H1 (cell line): ENCODE measurements around the gene CDR2. TPM values are rescaled to one million over a fixed set of nuclear protein-coding genes. Genes with fewer than 3 reads are reported as not detected.

Experiments
- CTCF ChIA-PET: fragments of 300-600 bp; sonication (Branson Sonifier 250); formaldehyde crosslinking; loops from one replicate; lab custom pipeline; 2021; ENCODE audit not compliant: partially characterized antibody; lab: Charles Lee
- POLR2A ChIA-PET: fragments of 300-600 bp; sonication (Branson Sonifier 250); formaldehyde crosslinking; loops from one replicate; lab custom pipeline; 2021; ENCODE audit warnings: inconsistent platforms; ENCODE audit not compliant: partially characterized antibody; lab: Charles Lee
- DNase-seq, 2 experiments: peaks; one replicate each; pipeline versions ENCODE4 v3.0.0 to v3.0.0-alpha.2; 2010 to 2022; ENCODE audit warnings: low spot score in 2 of 2, low read depth in 1 of 2, mixed read lengths in 1 of 2
- FAIRE-seq: peaks from 2 replicates; lab custom pipeline; 2011; peaks lifted over from hg19 to GRCh38; lab: Jason Lieb, UNC
- H2AFZ ChIP-seq: 2 replicates; pipeline ENCODE4 v1.8.1; 2012; ENCODE audit warnings: low read length, inconsistent platforms
- H2AK5ac ChIP-seq: 2 replicates; pipeline ENCODE4 v1.6.1; 2013; ENCODE audit warnings: low read depth, low read length
- H2BK120ac ChIP-seq: replicated peaks from 2 replicates; pipeline ENCODE3; 2013; ENCODE audit warnings: low read depth, low read length, inconsistent platforms
- H2BK12ac ChIP-seq: 2 replicates; pipeline ENCODE4 v1.6.1; 2013; ENCODE audit warnings: low read depth, low read length
- H2BK15ac ChIP-seq: 2 replicates; pipeline ENCODE4 v1.6.1; 2013; ENCODE audit warnings: low read length
- H2BK20ac ChIP-seq: 2 replicates; pipeline ENCODE4 v1.6.1; 2013; ENCODE audit warnings: low read length
- H2BK5ac ChIP-seq: 2 replicates; pipeline ENCODE4 v1.6.1; 2013; ENCODE audit warnings: low read depth, low read length
- H3K14ac ChIP-seq: 2 replicates; pipeline ENCODE4 v1.6.1; 2013; ENCODE audit warnings: inconsistent platforms; ENCODE audit not compliant: insufficient read length
- H3K18ac ChIP-seq: 2 replicates; pipeline ENCODE4 v1.6.1; 2013; ENCODE audit warnings: low read length; ENCODE audit errors: extremely low read depth
- H3K23ac ChIP-seq: 2 replicates; pipeline ENCODE4 v1.6.1; 2013; ENCODE audit warnings: inconsistent platforms; ENCODE audit not compliant: insufficient read length
- H3K23me2 ChIP-seq: 2 replicates; pipeline ENCODE4 v1.6.1; 2013; ENCODE audit warnings: low read depth, low read length
- H3K27ac ChIP-seq: 2 replicates; pipeline ENCODE4 v1.6.1; 2011; ENCODE audit warnings: low read depth, low read length, inconsistent platforms
- H3K27me3 ChIP-seq, 4 experiments: replicated peaks in 1 of 4; 1 replicate in 1 of 4; 2 replicates in 3 of 4; pipeline versions ENCODE4 v1.6.1 to v1.8.1; 2011 to 2013; ENCODE audit warnings: low read length in 3 of 4, mild to moderate bottlenecking in 3 of 4, inconsistent platforms in 2 of 4, mixed read lengths in 2 of 4, moderate library complexity in 1 of 4; ENCODE audit not compliant: control insufficient read depth in 3 of 4, insufficient read depth in 3 of 4; ENCODE audit errors: extremely low read depth in 1 of 4
- H3K36me3 ChIP-seq, 4 experiments: 2 replicates each; pipeline versions ENCODE4 v1.6.1 to v1.8.1; 2011 to 2013; ENCODE audit warnings: mild to moderate bottlenecking in 4 of 4, low read length in 3 of 4, moderate library complexity in 2 of 4, control low read depth in 1 of 4, inconsistent platforms in 1 of 4; ENCODE audit not compliant: insufficient read depth in 4 of 4, control insufficient read depth in 2 of 4
- H3K4ac ChIP-seq: replicated peaks from 2 replicates; pipeline ENCODE3; 2013; ENCODE audit warnings: low read length, low read depth, mixed read lengths, inconsistent platforms; ENCODE audit not compliant: insufficient read length
- H3K4me1 ChIP-seq, 4 experiments: replicated peaks in 1 of 4; 1 replicate in 1 of 4; 2 replicates in 3 of 4; pipeline versions ENCODE4 v1.6.1 to v1.8.1; 2011 to 2013; ENCODE audit warnings: low read length in 3 of 4, inconsistent platforms in 2 of 4, mixed read lengths in 1 of 4; ENCODE audit not compliant: insufficient read depth in 4 of 4, control insufficient read depth in 3 of 4
- H3K4me2 ChIP-seq, 2 experiments: 2 replicates each; pipeline versions ENCODE4 v1.6.1 to v1.8.1; 2011 to 2013; ENCODE audit warnings: low read depth in 2 of 2, low read length in 2 of 2, control low read depth in 1 of 2, inconsistent platforms in 1 of 2, mild to moderate bottlenecking in 1 of 2; ENCODE audit not compliant: insufficient read depth in 1 of 2
- H3K4me3 ChIP-seq, 4 experiments: fragments of 200-600, 300-600 bp in 1 of 4; sonication (generic), shearing (Covaris generic), sonication (Bioruptor Twin) in 1 of 4; 2 replicates each; pipeline versions ENCODE4 v1.5.1 to v1.8.1; 2011 to 2016; ENCODE audit warnings: low read length in 4 of 4, low read depth in 3 of 4, control low read depth in 2 of 4, inconsistent platforms in 2 of 4, mild to moderate bottlenecking in 2 of 4, mixed read lengths in 1 of 4, moderate library complexity in 1 of 4; ENCODE audit not compliant: insufficient read depth in 2 of 4; ENCODE audit errors: extremely low read depth in 1 of 4
- H3K56ac ChIP-seq: replicated peaks from 2 replicates; pipeline ENCODE3; 2013; ENCODE audit warnings: low read depth, mild to moderate bottlenecking, mixed read lengths, low read length, inconsistent platforms; ENCODE audit not compliant: insufficient read length
- H3K79me1 ChIP-seq: 2 replicates; pipeline ENCODE4 v1.6.1; 2013; ENCODE audit warnings: low read depth, low read length, control low read depth
- H3K79me2 ChIP-seq, 2 experiments: 2 replicates each; pipeline versions ENCODE4 v1.6.1 to v1.8.1; 2012 to 2013; ENCODE audit warnings: low read length in 2 of 2, mild to moderate bottlenecking in 2 of 2, inconsistent platforms in 1 of 2; ENCODE audit not compliant: insufficient read depth in 2 of 2, control insufficient read depth in 1 of 2
- H3K9ac ChIP-seq, 4 experiments: replicated peaks in 1 of 4; 1 replicate in 1 of 4; 2 replicates in 3 of 4; pipeline versions ENCODE4 v1.6.1 to v1.8.1; 2011 to 2013; ENCODE audit warnings: low read depth in 3 of 4, low read length in 3 of 4, control low read depth in 2 of 4, mild to moderate bottlenecking in 2 of 4, moderate library complexity in 2 of 4, inconsistent platforms in 1 of 4; ENCODE audit errors: extremely low read depth in 1 of 4
- H3K9me3 ChIP-seq, 2 experiments: 2 replicates each; pipeline versions ENCODE4 v1.6.1 to v1.8.1; 2012 to 2013; ENCODE audit warnings: mild to moderate bottlenecking in 2 of 2, moderate library complexity in 2 of 2, control low read depth in 1 of 2, inconsistent platforms in 1 of 2, low read depth in 1 of 2, low read length in 1 of 2, mixed read lengths in 1 of 2; ENCODE audit not compliant: insufficient read depth in 2 of 2
- H4K20me1 ChIP-seq, 2 experiments: replicated peaks in 1 of 2; 2 replicates each; pipeline versions ENCODE3 to v1.8.1; 2011 to 2013; ENCODE audit warnings: inconsistent platforms in 2 of 2, low read length in 2 of 2, mild to moderate bottlenecking in 1 of 2; ENCODE audit not compliant: insufficient read depth in 2 of 2, control insufficient read depth in 1 of 2
- H4K5ac ChIP-seq: 2 replicates; pipeline ENCODE4 v1.6.1; 2013; ENCODE audit warnings: low read length, low read depth, mixed read lengths, inconsistent platforms; ENCODE audit not compliant: insufficient read length
- H4K8ac ChIP-seq: 2 replicates; pipeline ENCODE4 v1.8.0; 2013; ENCODE audit warnings: mild to moderate bottlenecking, moderate library complexity, low read length, inconsistent platforms; ENCODE audit not compliant: insufficient read depth; ENCODE audit errors: extremely low read depth
- H4K91ac ChIP-seq: replicated peaks from 2 replicates; pipeline ENCODE3; 2013; ENCODE audit warnings: low read length, mixed read lengths, inconsistent platforms; ENCODE audit not compliant: insufficient read length
- ATF3 ChIP-seq: IDR thresholded peaks from 2 replicates; pipeline ENCODE4 v1.6.1; 2011; ENCODE audit warnings: low read depth, mild to moderate bottlenecking, low read length; ENCODE audit not compliant: insufficient read depth
- CBX5 ChIP-seq: fragments of 300-800, 300-1000 bp; sonication (generic); IDR thresholded peaks from 2 replicates; pipeline ENCODE4 v1.7.1; 2016; ENCODE audit warnings: antibody characterized with exemption, low read length, low read depth
- CEBPB ChIP-seq: IDR thresholded peaks from 2 replicates; pipeline ENCODE4 v1.6.1; 2012; ENCODE audit warnings: low read depth, low read length
- GTF2F1 ChIP-seq: IDR thresholded peaks from 2 replicates; pipeline ENCODE4 v1.6.1; 2012; ENCODE audit warnings: low read depth, low read length, improper control_type of control experiment, borderline replicate concordance
- JUN ChIP-seq: IDR thresholded peaks from 2 replicates; pipeline ENCODE4 v1.6.1; 2011; ENCODE audit warnings: low read depth, mild to moderate bottlenecking, improper control_type of control experiment, low read length
- KDM4A ChIP-seq: IDR thresholded peaks from one replicate; pipeline ENCODE4 v1.7.1; 2012; ENCODE audit warnings: low read depth, mild to moderate bottlenecking, moderate library complexity, low read length, inconsistent platforms; ENCODE audit not compliant: severe bottlenecking
- NANOG ChIP-seq: IDR thresholded peaks from 2 replicates; pipeline ENCODE4 v1.6.1; 2011; ENCODE audit warnings: low read length, low read depth, mild to moderate bottlenecking, inconsistent platforms; ENCODE audit not compliant: insufficient read depth, poor library complexity, severe bottlenecking
- RNF2 ChIP-seq: fragments of 200-900, 300-1000 bp; sonication (generic); IDR thresholded peaks from 2 replicates; pipeline ENCODE4 v1.7.1; 2016; ENCODE audit warnings: borderline replicate concordance, low read depth, mild to moderate bottlenecking, antibody characterized with exemption, low read length; ENCODE audit not compliant: poor library complexity, severe bottlenecking; ENCODE audit errors: missing control alignments
- RXRA ChIP-seq: IDR thresholded peaks from 2 replicates; pipeline ENCODE4 v1.6.1; 2011; ENCODE audit warnings: low read depth, mild to moderate bottlenecking, low read length, moderate library complexity; ENCODE audit not compliant: insufficient read depth
- SIN3A ChIP-seq, 2 experiments: IDR thresholded peaks in 1 of 2; conservative IDR thresholded peaks in 1 of 2; 2 replicates each; pipeline ENCODE4 v1.6.1; 2011 to 2012; ENCODE audit warnings: low read length in 2 of 2, improper control_type of control experiment in 1 of 2, low read depth in 1 of 2, mild to moderate bottlenecking in 1 of 2
- SP1 ChIP-seq: IDR thresholded peaks from 2 replicates; pipeline ENCODE4 v1.6.1; 2011; ENCODE audit warnings: low read depth, low read length
- TEAD4 ChIP-seq: IDR thresholded peaks from 2 replicates; pipeline ENCODE4 v1.6.1; 2012; ENCODE audit warnings: low read depth, low read length, inconsistent platforms, mixed read lengths
- ZNF274 ChIP-seq: IDR thresholded peaks from 2 replicates; pipeline ENCODE4 v1.7.0; 2012; ENCODE audit warnings: low read length, borderline replicate concordance; ENCODE audit errors: extremely low read depth
- WGBS, 2 experiments: shearing (Covaris generic) in 1 of 2; methylation state at CpG; one replicate each; pipeline versions ENCODE4 v1.1.6 to v1.1.7; 2013 to 2015; ENCODE audit warnings: low lambda C conversion rate in 2 of 2, mixed read lengths in 2 of 2, inconsistent platforms in 1 of 2, low coverage in 1 of 2, missing lambda C conversion rate in 1 of 2; ENCODE audit not compliant: insufficient replicate concordance in 2 of 2, insufficient coverage in 1 of 2, insufficient read length in 1 of 2; ENCODE audit errors: extremely low coverage in 1 of 2, missing lambda C conversion rate in 1 of 2; 5-methylcytosine and 5-hydroxymethylcytosine counted together
- polyA plus RNA-seq, 7 experiments: library from polyadenylated mRNA; depleted of rRNA in 3 of 7; stranded (reverse) in 5 of 7; unstranded in 2 of 7; fragments of >200 nt in 5 of 7; fragments of 200-250 nt in 2 of 7; gene quantifications; 1 replicate in 5 of 7; 2 replicates in 1 of 7; 4 replicates in 1 of 7; pipeline versions ENCODE4 v1.2.1 to v1.2.3, GENCODE V29; 2011 to 2013; ENCODE audit warnings: missing spikeins in 2 of 7, mixed read lengths in 2 of 7
- total RNA-seq: library from RNA; stranded (reverse); fragmentation: NEBNext Ultra II Directional; extraction: Animal tissue kit (Norgen Biotek cat#: 25700); gene quantifications from 2 replicates; pipeline ENCODE4 v1.2.1, GENCODE V29; 2021

CDR2 gene
- total and polyA plus RNA-seq, 2 of the 8 experiments (the other 6 are each of a cell fraction or from before 2014, with no cell fraction given): 16.3 to 34.9 TPM

- Histone ChIP-seq H3K27ac (no peak overlapping the region), H3K79me1 (peaks cover 3% of the 10 kb centered on the region; the same call in 1 of the 2 replicates), H3K4me3 (no peak overlapping the region), H3K79me2 (peaks cover 0 to 2% of the 10 kb centered on the region in 2 experiments; a peak in 1 of 4 replicates), H3K27me3 (no peaks in the 10 kb centered on the region), H3K4me2 (no peak overlapping the region), H2BK12ac (no peak overlapping the region), H3K18ac (no peak overlapping the region)
- CTCF ChIA-PET: interaction anchor here (1.2 to 1.3 kb wide), 2 partner anchors 9 to 13 kb away, joined by 3 to 5 read pairs; no protein-coding TSS in a partner anchor
- no peak for DNase-seq
- TF ChIP-seq CEBPB: no peak
- no peak for TF ChIP-seq RXRA
- no peak for TF ChIP-seq SIN3A (conservative IDR thresholded peaks at IDR 0.05 in 1 of 2, IDR thresholded peaks at IDR 0.05 in 1 of 2; ENCODE audit: low read depth in 1 of 2, low read length in 2 of 2)
- no peak for TF ChIP-seq TEAD4
- TF ChIP-seq GTF2F1: no peak
- no peak for TF ChIP-seq KDM4A
- no peak for TF ChIP-seq JUN
- TF ChIP-seq NANOG: no peak
- no peak for TF ChIP-seq ATF3
- TF ChIP-seq RNF2: no peak
- TF ChIP-seq SP1: no peak
- TF ChIP-seq ZNF274: no peak
- no peak for TF ChIP-seq CBX5
- TF ChIP-seq, all 59 proteins: peak for 0
- H4K5ac ChIP-seq: no peak overlapping the region
- H4K91ac ChIP-seq: no peak overlapping the region
- H3K56ac ChIP-seq: no peak overlapping the region
- no peak overlapping the region for H3K14ac ChIP-seq
- H2BK20ac ChIP-seq: no peak overlapping the region
- no peak overlapping the region for H3K23ac ChIP-seq
- H2BK5ac ChIP-seq: no peak overlapping the region
- H3K36me3 ChIP-seq: peaks cover 14 to 69% (median 50%) of the 10 kb centered on the region in 4 experiments
- 96% methylated on average over 6 of the region's 6 CpGs; no CpG with 5 or more reads in 1 of the 2 experiments for WGBS, 2 experiments
- H4K8ac ChIP-seq: no peak overlapping the region
- no peak for FAIRE-seq
- no peaks in the 10 kb centered on the region for H3K23me2 ChIP-seq
- H2AK5ac ChIP-seq: no peak overlapping the region
- no peak overlapping the region for H2BK15ac ChIP-seq
- H4K20me1 ChIP-seq: peaks cover 4 to 12% of the 10 kb centered on the region in 2 experiments
- POLR2A ChIA-PET: interaction anchor here (1.0 kb wide), 1 partner anchor 9 kb away, joined by 3 read pairs; no protein-coding TSS in a partner anchor
- H2BK120ac ChIP-seq: no peak overlapping the region
- H3K9me3 ChIP-seq: no peaks in the 10 kb centered on the region
- H3K9ac ChIP-seq: no peak overlapping the region
- H3K4ac ChIP-seq: no peak overlapping the region
- H3K4me1 ChIP-seq: no peaks in the 10 kb centered on the region
- no peak overlapping the region for H2AFZ ChIP-seq
These were observed 47.0 kb downstream of the CDR2 start for GRCh38 chr16:22327446-22327775.
